Suprapubic skin (tissue), 4 donors: ENCODE data around the gene DCUN1D3.

Experiments used
- CTCF ChIP-seq, 2 donors: fragments of 200-600 bp in 1 of 2; fragments of 450-650 bp in 1 of 2; sonication (generic) in 1 of 2; IDR thresholded peaks; one replicate each; pipeline ENCODE4 v1.5.1; 2016 to 2019; ENCODE audit warnings: antibody characterized with exemption in 2 of 2, mild to moderate bottlenecking in 1 of 2, moderate library complexity in 1 of 2
- EP300 ChIP-seq: sonication (generic); formaldehyde crosslinking; IDR thresholded peaks from one replicate; pipeline ENCODE4 v1.6.1; 2017; ENCODE audit warnings: antibody characterized with exemption
- POLR2A ChIP-seq, 2 donors: fragments of 450-650 bp; IDR thresholded peaks; one replicate each; pipeline ENCODE4 v1.6.1; 2017; ENCODE audit warnings: antibody characterized with exemption in 2 of 2, mild to moderate bottlenecking in 2 of 2, moderate library complexity in 2 of 2
- POLR2AphosphoS5 ChIP-seq, 3 donors: sonication (generic); formaldehyde crosslinking; IDR thresholded peaks; one replicate each; pipeline ENCODE4 v1.6.1; 2017; ENCODE audit warnings: antibody characterized with exemption in 3 of 3

DNA sequence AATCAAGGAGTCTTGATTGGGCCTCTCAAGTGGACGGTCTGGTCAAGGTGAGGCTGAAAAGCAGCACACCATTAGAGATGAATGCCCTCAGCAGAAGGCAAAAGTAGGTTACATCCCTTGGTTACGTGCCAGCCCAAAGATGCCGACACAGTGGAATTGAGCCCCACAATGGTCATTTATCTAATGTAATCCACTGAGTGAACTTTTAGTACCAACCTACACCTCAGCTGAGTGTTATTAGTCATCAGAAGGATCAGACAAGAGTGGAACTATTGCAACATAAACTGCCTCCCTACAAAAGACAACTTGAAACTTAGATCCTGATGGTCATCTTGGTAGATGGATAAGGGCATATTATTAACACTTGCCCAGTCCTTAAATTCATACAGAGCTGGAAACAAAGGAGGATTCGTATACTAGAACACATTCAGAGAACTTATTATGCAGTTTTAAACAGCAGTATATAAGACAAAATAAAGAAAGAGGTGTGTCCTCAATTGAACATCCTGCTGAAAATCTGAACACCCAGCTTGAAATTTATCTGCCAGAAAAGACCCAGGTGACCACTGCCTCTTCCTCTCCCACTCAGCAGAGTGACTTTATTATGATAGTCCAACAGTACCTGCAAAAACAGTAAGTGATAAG, 2.8 kb downstream of the DCUN1D3 start:
- TF ChIP-seq POLR2A (IDR thresholded peaks at IDR 0.05) = no peak
- no peak for TF ChIP-seq EP300
- TF ChIP-seq CTCF (IDR thresholded peaks at IDR 0.05) = no peak
- TF ChIP-seq POLR2AphosphoS5 (IDR thresholded peaks at IDR 0.05) = no peak
